GM12878 (cell line): ENCODE results near the gene SMG6. TPM values are rescaled to one million over a fixed set of nuclear protein-coding genes. Genes with fewer than 3 reads are reported as not detected.

Experiments
- ATAC-seq: fragments of 200-7000 bp; cut with Tn5 transposase; 3 replicates; pipeline ENCODE4 v1.9.1; 2020; ENCODE audit warnings: mild to moderate bottlenecking, moderate library complexity
- BruUV-seq: library from RNA; stranded (reverse); fragments of 400-500 nt; replicated peaks from 2 replicates; lab custom pipeline; 2021; lab: Mats Ljungman, UMichigan
- CTCF ChIA-PET: fragments of 300-600 bp; sonication (Branson Sonifier 250); formaldehyde crosslinking; extraction: SDS; loops from one replicate; lab custom pipeline; 2021; ENCODE audit warnings: inconsistent platforms; lab: Yijun Ruan, JAX
- POLR2A ChIA-PET: fragments of 350-600 bp; formaldehyde crosslinking; extraction: SDS; loops from one replicate; lab custom pipeline; 2021; ENCODE audit warnings: inconsistent platforms; lab: Charles Lee
- RAD21 ChIA-PET: fragments of 300-600 bp; sonication (Branson Sonifier 250); formaldehyde crosslinking; loops from one replicate; lab custom pipeline; 2023; ENCODE audit warnings: antibody characterized with exemption; ENCODE audit not compliant: unreplicated experiment; lab: Charles Lee
- SMC1A ChIA-PET: fragments of 300-600 bp; sonication (Branson Sonifier 250); formaldehyde crosslinking; loops from one replicate; lab custom pipeline; 2023; ENCODE audit not compliant: unreplicated experiment, uncharacterized antibody; lab: Charles Lee
- DNase-seq: peaks from one replicate; pipeline ENCODE4 v3.0.0-alpha.2; 2011; ENCODE audit warnings: low read depth, low spot score
- FAIRE-seq: peaks from 3 replicates; lab custom pipeline; 2011; peaks lifted over from hg19 to GRCh38; lab: Jason Lieb, UNC
- H2AFZ ChIP-seq: 2 replicates; pipeline ENCODE4 v1.6.0; 2011; ENCODE audit warnings: low read depth, low read length, control low read depth; ENCODE audit not compliant: control insufficient read depth
- H3K27ac ChIP-seq: 2 replicates; pipeline ENCODE4 v1.5.1; 2011; ENCODE audit warnings: control low read depth; ENCODE audit not compliant: control insufficient read depth, insufficient read depth
- H3K27me3 ChIP-seq, 2 experiments: replicated peaks in 1 of 2; 2 replicates each; pipeline versions ENCODE4 v1.6.0 to v1.6.1; 2011; ENCODE audit warnings: low read length in 1 of 2; ENCODE audit not compliant: control insufficient read depth in 2 of 2, insufficient read depth in 2 of 2
- H3K36me3 ChIP-seq, 2 experiments: 2 replicates each; pipeline ENCODE4 v1.5.1; 2011; ENCODE audit warnings: low read length in 1 of 2; ENCODE audit not compliant: control insufficient read depth in 2 of 2, insufficient read depth in 2 of 2
- H3K4me1 ChIP-seq: 2 replicates; pipeline ENCODE4 v1.6.1; 2011; ENCODE audit warnings: mild to moderate bottlenecking, low read length, moderate library complexity, mixed read lengths; ENCODE audit not compliant: control insufficient read depth, insufficient read depth
- H3K4me2 ChIP-seq: 2 replicates; pipeline ENCODE4 v1.6.0; 2011; ENCODE audit warnings: control low read depth; ENCODE audit not compliant: control insufficient read depth, insufficient read depth
- H3K4me3 ChIP-seq: fragments of 200-600 bp; sonication (generic); 2 replicates; pipeline ENCODE4 v1.5.1; 2016
- H3K79me2 ChIP-seq: 2 replicates; pipeline ENCODE4 v1.6.0; 2011; ENCODE audit warnings: low read length; ENCODE audit not compliant: control insufficient read depth, insufficient read depth
- H3K9ac ChIP-seq: 2 replicates; pipeline ENCODE4 v1.8.0; 2011; ENCODE audit warnings: low read length, control low read depth, mixed read lengths; ENCODE audit not compliant: control insufficient read depth, insufficient read depth
- H3K9me3 ChIP-seq: replicated peaks from 3 replicates; pipeline ENCODE4 v1.5.1; 2011; ENCODE audit warnings: mild to moderate bottlenecking, low read length; ENCODE audit not compliant: control insufficient read depth, insufficient read depth
- H4K20me1 ChIP-seq: 2 replicates; pipeline ENCODE4 v1.6.0; 2011; ENCODE audit not compliant: control insufficient read depth, insufficient read depth
- ASH2L ChIP-seq: fragments of 300-600, 200-600 bp; sonication (generic); IDR thresholded peaks from 2 replicates; pipeline ENCODE4 v1.6.1; 2017; ENCODE audit warnings: low read depth, mild to moderate bottlenecking, borderline replicate concordance
- DPF2 ChIP-seq: fragments of 450-650 bp; IDR thresholded peaks from 2 replicates; pipeline ENCODE4 v1.6.1; 2017; ENCODE audit warnings: mild to moderate bottlenecking
- GATAD2B ChIP-seq: fragments of 450-650 bp; conservative IDR thresholded peaks from 2 replicates; pipeline ENCODE4 v1.6.1; 2017; ENCODE audit warnings: low read depth, mild to moderate bottlenecking, moderate library complexity
- HSF1 ChIP-seq: fragments of 150-350 bp; IDR thresholded peaks from 2 replicates; pipeline ENCODE4 v1.6.1; 2014; ENCODE audit warnings: mild to moderate bottlenecking, low read depth, low read length
- KAT2A ChIP-seq: conservative IDR thresholded peaks from 2 replicates; pipeline ENCODE4 v1.6.1; 2011; ENCODE audit warnings: low read depth, low read length; ENCODE audit not compliant: control insufficient read depth
- MTA2 ChIP-seq: fragments of 450-650 bp; IDR thresholded peaks from 2 replicates; pipeline ENCODE4 v1.6.1; 2016; ENCODE audit warnings: low read depth, mild to moderate bottlenecking, moderate library complexity
- POLR2AphosphoS5 ChIP-seq: IDR thresholded peaks from 2 replicates; pipeline ENCODE4 v1.6.1; 2011; ENCODE audit warnings: mild to moderate bottlenecking, low read length, inconsistent platforms
- RB1 ChIP-seq: fragments of 450-650 bp; formaldehyde crosslinking; IDR thresholded peaks from 2 replicates; pipeline ENCODE4 v1.6.1; 2017; ENCODE audit warnings: mild to moderate bottlenecking, borderline replicate concordance
- SMC3 ChIP-seq: IDR thresholded peaks from 2 replicates; pipeline ENCODE4 v1.6.1; 2011; ENCODE audit warnings: low read length, improper control_type of control experiment, borderline replicate concordance
- TAF1 ChIP-seq: IDR thresholded peaks from 2 replicates; pipeline ENCODE4 v1.6.1; 2011; ENCODE audit warnings: mild to moderate bottlenecking, low read depth, low read length, borderline replicate concordance
- TCF12 ChIP-seq: IDR thresholded peaks from 2 replicates; pipeline ENCODE4 v1.6.1; 2011; ENCODE audit warnings: low read depth, mild to moderate bottlenecking, low read length
- ZBTB40 ChIP-seq: fragments of 450-650 bp; IDR thresholded peaks from 2 replicates; pipeline ENCODE4 v1.6.1; 2016; ENCODE audit warnings: mild to moderate bottlenecking, moderate library complexity, borderline replicate concordance
- WGBS: methylation state at CpG from one replicate; pipeline ENCODE4 v1.1.6; 2016; ENCODE audit warnings: low lambda C conversion rate; ENCODE audit not compliant: insufficient replicate concordance, insufficient coverage; ENCODE audit errors: missing lambda C conversion rate; 5-methylcytosine and 5-hydroxymethylcytosine counted together
- in situ Hi-C: fragments of 300-500 bp; cut with MboI; formaldehyde crosslinking; loops from 9 replicates; pipeline ENCODE4 v1.14.3; 2018; ENCODE audit warnings: mixed read lengths
- intact Hi-C: fragments of 100-400 bp; cut with micrococcal nuclease; formaldehyde crosslinking; loops from one replicate; pipeline ENCODE4 v1.14.2; 2022; ENCODE audit not compliant: unreplicated experiment
- polyA plus RNA-seq, 11 experiments: library from polyadenylated mRNA; depleted of rRNA in 4 of 11; unstranded in 6 of 11; stranded (reverse) in 5 of 11; fragments of >200 nt; fragmentation: Nextera tagmentation in 4 of 11; fragmentation: Illumina TruSeq in 1 of 11; extraction: Ambion mirVana in 4 of 11; extraction: Trizol in 1 of 11; gene quantifications; 1 replicate in 1 of 11; 2 replicates in 10 of 11; pipeline versions ENCODE4 v1.2.1 to v1.2.3, GENCODE V29; 2011 to 2016; ENCODE audit warnings: inconsistent platforms in 2 of 11, missing spikeins in 2 of 11, low read depth in 1 of 11
- total RNA-seq, 4 experiments: library from RNA; depleted of rRNA in 3 of 4; stranded (reverse); fragments of >200 nt in 3 of 4; fragmentation: Illumina TruSeq in 1 of 4; extraction: Trizol in 1 of 4; gene quantifications; 2 replicates each; pipeline versions ENCODE4 v1.2.1 to v1.2.3, GENCODE V29; 2013 to 2021
- TF ChIP-seq, protein P1 (sequence below): IDR thresholded peaks from 2 replicates; pipeline ENCODE4 v1.6.1; 2011; ENCODE audit warnings: low read depth, low read length, improper control_type of control experiment, borderline replicate concordance

The SMG6 gene
- total and polyA plus RNA-seq, 10 of the 15 experiments (the other 5 are each of a cell fraction or from before 2014, with no cell fraction given): 0.58 to 28.7 (median 15.7) TPM

DNA sequence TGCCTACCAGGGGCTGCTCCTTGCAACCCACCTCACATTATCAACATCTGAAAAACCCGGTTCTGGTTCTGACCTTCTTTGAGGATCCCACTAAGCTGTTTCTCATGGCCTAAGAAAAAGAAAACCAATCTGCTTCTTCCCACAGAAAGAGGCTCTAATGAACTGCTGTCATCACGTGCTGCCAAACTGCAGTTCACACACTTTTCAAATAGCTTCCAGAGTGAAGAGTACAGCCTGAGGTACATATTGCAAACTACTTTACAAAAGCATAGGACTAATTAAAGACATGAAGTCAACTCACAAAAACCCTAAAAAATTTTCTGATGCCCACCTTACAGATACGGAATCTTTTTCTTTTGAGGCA, 36.7 kb downstream of the SMG6 start (continued):
- no peak; the same call in 1 of the 2 replicates for TF ChIP-seq ZBTB40
- TF ChIP-seq, all 136 proteins: peak for 16

- ChIA-PET CTCF (interaction anchor here (1.0 to 7.5 kb wide), 11 partner anchors 14 to 212 kb away, joined by 3 to 48 read pairs (median 9); partner anchors contain the start of gene HIC1), POLR2A (interaction anchor here (1.2 to 4.5 kb wide), 11 partner anchors 8 to 208 kb away, joined by 3 to 31 read pairs (median 6); no protein-coding TSS in a partner anchor), SMC1A (interaction anchor here (0.5 to 10.4 kb wide), 19 partner anchors 8 to 208 kb away, joined by 3 to 149 read pairs (median 6); no protein-coding TSS in a partner anchor), RAD21 (interaction anchor here (0.8 to 7.2 kb wide), 13 partner anchors 8 to 212 kb away, joined by 3 to 61 read pairs (median 6); partner anchors contain the start of gene HIC1)
- TSS peak; percentile 94 for BruUV-seq
- intact Hi-C loops: loop anchor here (2.0 kb wide), 1 partner anchor 71 kb away; the partner anchor contains the start of genes SGSM2 and TSR1
- H4K20me1 ChIP-seq: no peaks in the 10 kb centered on the region
- H3K27ac ChIP-seq: peak overlapping the region; percentile 99
- H3K9ac ChIP-seq: peak overlapping the region; percentile 81
- H3K36me3 ChIP-seq: peaks cover 0 to 14% of the 10 kb centered on the region in 2 experiments; a peak in 3 of 4 replicates
- H3K4me1 ChIP-seq: peaks cover 61% of the 10 kb centered on the region
- H3K9me3 ChIP-seq: no peaks in the 10 kb centered on the region
- H3K4me2 ChIP-seq: peak overlapping the region; percentile 72
- peak overlapping the region; percentile 28; the same call in 1 of the 2 replicates for H3K4me3 ChIP-seq
- DNase-seq (peak; percentile 97), ATAC-seq (peak; percentile 90), FAIRE-seq (peak; percentile 80)
- H2AFZ ChIP-seq: peak overlapping the region; percentile 35
- WGBS: under 1% methylated on average over 13 of the region's 13 CpGs
- no peaks in the 10 kb centered on the region for H3K27me3 ChIP-seq
- in situ Hi-C loops: no loop called here
- peaks cover 37% of the 10 kb centered on the region for H3K79me2 ChIP-seq
- TF ChIP-seq SMC3: peak; percentile 11; the same call in 1 of the 2 replicates
- peak; percentile 66 for TF ChIP-seq MTA2
- TF ChIP-seq GATAD2B: peak; percentile 65; the same call in 1 of the 2 replicates
- TF ChIP-seq KAT2A: no peak
- peak; percentile 71; the same call in 1 of the 2 replicates for TF ChIP-seq TCF12
- TF ChIP-seq DPF2: peak; percentile 85
- TF ChIP-seq POLR2AphosphoS5: peak; percentile 61; the same call in 1 of the 2 replicates
- no peak; the same call in 1 of the 2 replicates for TF ChIP-seq ASH2L
- TF ChIP-seq RB1: no peak
- TF ChIP-seq HSF1: no peak
- TF ChIP-seq TAF1: peak; percentile 33; the same call in 1 of the 2 replicates
- TF ChIP-seq, protein P1, sequence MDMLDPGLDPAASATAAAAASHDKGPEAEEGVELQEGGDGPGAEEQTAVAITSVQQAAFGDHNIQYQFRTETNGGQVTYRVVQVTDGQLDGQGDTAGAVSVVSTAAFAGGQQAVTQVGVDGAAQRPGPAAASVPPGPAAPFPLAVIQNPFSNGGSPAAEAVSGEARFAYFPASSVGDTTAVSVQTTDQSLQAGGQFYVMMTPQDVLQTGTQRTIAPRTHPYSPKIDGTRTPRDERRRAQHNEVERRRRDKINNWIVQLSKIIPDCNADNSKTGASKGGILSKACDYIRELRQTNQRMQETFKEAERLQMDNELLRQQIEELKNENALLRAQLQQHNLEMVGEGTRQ: peak; percentile 87
Measured at GRCh38 chr17:2266045-2266864, 37.3 kb downstream of the SMG6 start.
